AG04450 (cell line): ENCODE data around the gene PDIA5. TPM values are rescaled to one million over a fixed set of nuclear protein-coding genes. Genes with fewer than 3 reads are reported as not detected.

ENCODE experiments used
- CTCF ChIA-PET: fragments of 300-600, 350-600 bp; formaldehyde crosslinking; extraction: SDS; loops from one replicate; lab custom pipeline; 2022; ENCODE audit warnings: antibody characterized with exemption, inconsistent platforms; lab: Charles Lee
- POLR2A ChIA-PET: fragments of 350-600 bp; formaldehyde crosslinking; extraction: SDS; loops from one replicate; lab custom pipeline; 2021; ENCODE audit warnings: antibody characterized with exemption, inconsistent platforms; lab: Yijun Ruan, JAX
- DNase-seq: peaks from one replicate; pipeline ENCODE4 v3.0.0-alpha.2; 2011; ENCODE audit warnings: low read depth, low spot score
- H3K27ac ChIP-seq: one replicate; pipeline ENCODE4 v1.5.1; 2012; ENCODE audit warnings: low read depth, low read length, control low read depth
- H3K27me3 ChIP-seq: one replicate; pipeline ENCODE4 v1.6.0; 2012; ENCODE audit warnings: low read length; ENCODE audit not compliant: control insufficient read depth, insufficient read depth
- H3K4me3 ChIP-seq: 2 replicates; pipeline ENCODE4 v1.5.1; 2011; ENCODE audit warnings: mild to moderate bottlenecking, low read depth, low read length, control low read depth
- H3K9me3 ChIP-seq: 2 replicates; pipeline ENCODE4 v1.5.1; 2012; ENCODE audit warnings: low read length; ENCODE audit not compliant: control insufficient read depth, insufficient read depth
- polyA plus RNA-seq: library from polyadenylated mRNA; depleted of rRNA; stranded (reverse); fragments of >200 nt; gene quantifications from 2 replicates; pipeline ENCODE4 v1.2.3, GENCODE V29; 2011
- TF ChIP-seq, protein P1 (sequence below): IDR thresholded peaks from 2 replicates; pipeline ENCODE4 v1.5.1; 2011; ENCODE audit warnings: low read depth, low read length, control low read depth, inconsistent platforms

Gene PDIA5
- polyA plus RNA-seq, 1 experiment: 33.1 TPM

- TF ChIP-seq, protein P1, sequence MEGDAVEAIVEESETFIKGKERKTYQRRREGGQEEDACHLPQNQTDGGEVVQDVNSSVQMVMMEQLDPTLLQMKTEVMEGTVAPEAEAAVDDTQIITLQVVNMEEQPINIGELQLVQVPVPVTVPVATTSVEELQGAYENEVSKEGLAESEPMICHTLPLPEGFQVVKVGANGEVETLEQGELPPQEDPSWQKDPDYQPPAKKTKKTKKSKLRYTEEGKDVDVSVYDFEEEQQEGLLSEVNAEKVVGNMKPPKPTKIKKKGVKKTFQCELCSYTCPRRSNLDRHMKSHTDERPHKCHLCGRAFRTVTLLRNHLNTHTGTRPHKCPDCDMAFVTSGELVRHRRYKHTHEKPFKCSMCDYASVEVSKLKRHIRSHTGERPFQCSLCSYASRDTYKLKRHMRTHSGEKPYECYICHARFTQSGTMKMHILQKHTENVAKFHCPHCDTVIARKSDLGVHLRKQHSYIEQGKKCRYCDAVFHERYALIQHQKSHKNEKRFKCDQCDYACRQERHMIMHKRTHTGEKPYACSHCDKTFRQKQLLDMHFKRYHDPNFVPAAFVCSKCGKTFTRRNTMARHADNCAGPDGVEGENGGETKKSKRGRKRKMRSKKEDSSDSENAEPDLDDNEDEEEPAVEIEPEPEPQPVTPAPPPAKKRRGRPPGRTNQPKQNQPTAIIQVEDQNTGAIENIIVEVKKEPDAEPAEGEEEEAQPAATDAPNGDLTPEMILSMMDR: no peak
- Histone ChIP-seq H3K9me3 (no peaks in the 10 kb centered on the region), H3K27ac (peak overlapping the region; percentile 68), H3K4me3 (no peak overlapping the region), H3K27me3 (no peaks in the 10 kb centered on the region)
- DNase-seq: peak; percentile 59
- POLR2A ChIA-PET: no interaction called here
- CTCF ChIA-PET: no interaction called here
Observed at GRCh38 chr3:123096731-123097130, 29.9 kb downstream of the PDIA5 start.

DNA sequence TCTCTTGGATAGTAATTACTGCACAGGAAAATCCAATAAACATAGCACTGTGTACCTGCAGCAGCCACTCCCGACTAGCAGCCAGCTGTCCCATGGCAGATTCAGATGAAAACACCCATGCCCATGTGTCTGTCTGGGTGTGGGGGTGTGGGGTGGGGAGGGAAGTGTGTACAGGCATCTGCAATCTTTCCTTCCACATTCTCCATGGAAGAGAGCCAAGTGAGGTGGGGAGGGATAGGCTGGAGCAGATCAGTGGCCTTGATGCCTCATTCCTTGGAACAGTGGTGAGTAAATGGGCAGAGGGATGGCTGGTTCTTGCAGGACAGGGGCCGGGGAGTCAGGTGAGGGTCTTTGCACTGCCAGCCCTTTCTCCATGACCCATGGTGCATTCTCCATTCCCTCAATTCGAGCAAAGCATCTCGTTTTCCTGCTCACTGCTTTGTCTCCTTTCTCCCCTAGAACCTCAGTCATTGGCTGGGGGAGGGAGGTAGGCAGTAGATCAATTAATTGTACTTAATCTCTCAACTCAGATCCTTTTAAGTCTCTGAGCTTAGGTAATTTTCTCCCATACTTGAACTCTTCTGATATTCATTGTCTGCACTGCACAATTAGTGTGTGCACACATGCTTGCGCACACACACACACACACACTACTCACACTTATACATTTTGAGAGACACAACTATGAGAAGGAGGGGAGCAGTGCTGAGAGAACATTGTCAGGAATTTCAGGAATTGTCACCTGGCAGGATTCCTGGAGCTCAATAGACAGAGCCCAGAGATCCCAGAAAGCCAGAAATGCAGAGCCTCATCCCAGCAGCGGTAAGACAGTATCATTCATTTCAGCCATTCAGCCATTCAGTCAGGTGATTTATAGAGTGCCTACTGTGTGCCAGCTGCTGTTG is 31.9 kb downstream of the PDIA5 start:
- Histone ChIP-seq H3K9me3 (no peaks in the 10 kb centered on the region), H3K27ac (no peak overlapping the region), H3K27me3 (no peaks in the 10 kb centered on the region), H3K4me3 (no peak overlapping the region)
- no peak for DNase-seq
- CTCF ChIA-PET: interaction anchor here (1.1 kb wide), 1 partner anchor 12 kb away, joined by 3 read pairs; no protein-coding TSS in a partner anchor
- TF ChIP-seq, protein P1: no peak
- POLR2A ChIA-PET: no interaction called here

GRCh38 chr3:123099331-123100192 is 32.7 kb downstream of the PDIA5 start:
- TF ChIP-seq, protein P1: no peak
- Histone ChIP-seq H3K9me3 (no peaks in the 10 kb centered on the region), H3K27me3 (no peaks in the 10 kb centered on the region), H3K4me3 (no peak overlapping the region), H3K27ac (no peak overlapping the region)
- no peak for DNase-seq
- POLR2A ChIA-PET: no interaction called here
- CTCF ChIA-PET: no interaction called here

- DNase-seq: no peak
- POLR2A ChIA-PET: no interaction called here
- no peaks in the 10 kb centered on the region for H3K9me3 ChIP-seq
- TF ChIP-seq, protein P1: no peak
- no peak overlapping the region for H3K27ac ChIP-seq
- no peaks in the 10 kb centered on the region for H3K27me3 ChIP-seq
- H3K4me3 ChIP-seq: no peak overlapping the region
- CTCF ChIA-PET: no interaction called here
Observed at GRCh38 chr3:123100193-123100776, 33.5 kb downstream of the PDIA5 start.
